Measurements from ENCODE around the gene OR2F2.

OR2F2 gene

GRCh38 chr7:143914938-143915652, 19.9 kb upstream of the OR2F2 start:
- no peak for DNase-seq

DNA sequence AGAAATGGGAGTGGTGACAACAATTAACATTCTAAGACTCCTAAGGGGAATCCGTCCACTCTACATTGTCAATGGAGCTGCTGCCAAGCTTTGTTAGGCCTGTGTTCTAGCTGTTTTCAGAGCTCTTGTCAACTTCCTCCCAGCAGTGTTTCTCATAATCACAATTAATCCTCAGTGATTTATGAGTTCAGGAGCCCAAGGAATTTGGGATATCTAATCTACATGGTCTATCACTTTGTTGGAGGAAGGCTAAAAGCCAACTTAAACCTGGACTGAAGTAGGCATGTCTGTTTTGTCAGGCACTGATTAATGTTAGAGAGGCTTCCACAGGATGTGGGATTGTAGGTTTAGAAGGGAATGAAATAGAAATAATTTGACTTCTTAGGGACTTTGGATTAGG, 10.2 kb upstream of the OR2F2 start:
- no peak for DNase-seq

DNA sequence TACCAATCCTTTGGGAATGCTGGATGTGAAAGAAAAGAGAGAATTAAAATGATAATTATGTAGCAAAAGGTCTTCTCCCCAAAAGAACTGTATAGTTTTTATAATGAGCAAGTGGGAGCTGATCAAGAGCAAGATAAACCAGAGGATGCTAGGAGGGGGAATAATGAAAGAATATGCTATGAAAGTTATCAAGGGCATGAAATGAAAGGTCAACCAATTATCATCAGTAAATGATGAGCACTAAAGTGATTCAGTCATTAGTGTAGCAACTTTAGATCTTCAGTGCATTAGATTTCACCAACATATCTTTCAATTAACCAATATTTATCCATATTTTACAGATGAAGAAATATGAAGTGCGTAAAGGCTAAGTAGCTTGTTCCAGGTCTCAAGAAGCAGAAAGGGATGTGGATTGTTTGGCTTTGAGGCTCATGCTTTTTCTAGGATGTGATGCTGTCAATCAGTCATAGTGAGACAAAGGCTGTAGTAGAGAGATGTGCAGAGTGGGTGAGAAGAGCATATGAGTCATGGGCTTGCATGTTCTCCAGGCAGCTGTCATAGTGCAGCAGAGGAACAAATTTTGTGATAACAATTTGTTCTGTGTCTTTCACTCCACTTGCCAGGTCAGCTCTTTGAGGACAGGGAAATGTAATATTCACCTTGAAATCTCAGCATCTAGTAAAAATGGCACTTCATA, 5.7 kb upstream of the OR2F2 start:
- DNase-seq: peak; percentile 61

DNA sequence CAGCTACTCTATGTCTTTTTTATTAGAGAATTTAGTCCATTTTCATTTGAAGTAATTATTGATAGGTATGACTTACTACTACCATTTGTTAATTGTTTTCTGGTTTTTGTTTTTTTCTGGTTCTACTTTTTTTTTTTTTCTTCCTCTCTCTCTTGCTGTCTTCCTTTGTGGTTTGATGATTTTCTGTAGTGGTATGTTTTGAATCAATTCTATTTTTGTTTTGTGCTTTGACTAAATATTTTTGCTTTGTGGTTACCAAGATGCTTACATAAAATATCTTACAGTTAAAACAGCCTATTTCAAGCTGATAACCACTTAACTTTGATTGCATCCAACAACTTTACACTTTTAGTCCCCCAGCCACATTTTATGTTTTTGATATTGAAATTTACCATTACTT, 3.3 kb upstream of the OR2F2 start:
- peak; percentile 67 for DNase-seq

GRCh38 chr7:143936087-143937009, 1.3 kb downstream of the OR2F2 start:
- peak; percentile 91 for DNase-seq

- no peak for DNase-seq
Measured at GRCh38 chr7:143938379-143939243, 3.6 kb downstream of the OR2F2 start.

- no peak for DNase-seq
Measured at GRCh38 chr7:143945423-143945822, 10.4 kb downstream of the OR2F2 start.

- DNase-seq: no peak
Measured at GRCh38 chr7:143947111-143947510, 12.1 kb downstream of the OR2F2 start.

GRCh38 chr7:143948733-143949132, 13.7 kb downstream of the OR2F2 start:
- no peak for DNase-seq

- DNase-seq: peak; percentile 30
Measured at GRCh38 chr7:143953421-143953820, 18.4 kb downstream of the OR2F2 start.

GRCh38 chr7:143954135-143954534, 19.1 kb downstream of the OR2F2 start:
- DNase-seq: peak; percentile 83

DNA sequence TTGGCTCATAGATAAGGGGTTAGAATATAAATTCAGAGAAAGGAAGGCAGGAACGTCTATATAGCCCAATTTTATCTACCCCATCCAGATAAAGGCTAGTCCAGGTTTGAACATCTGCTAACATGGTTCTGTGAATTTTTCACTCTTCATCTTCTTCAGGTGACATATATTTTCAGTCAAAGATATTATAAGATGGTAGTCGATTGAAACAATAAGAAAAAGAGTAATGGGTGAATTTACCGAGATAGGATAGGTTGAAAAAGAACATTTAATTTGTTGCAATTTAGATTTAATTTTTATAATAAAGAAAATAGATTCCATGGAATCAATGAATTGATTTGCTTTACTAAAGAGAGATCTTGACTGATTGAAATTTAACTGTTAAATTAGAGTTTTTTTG, 19.5 kb downstream of the OR2F2 start, which contains the start of gene OR2F1:
Gene OR2F1 (plus strand): TSS at position 301 of the 400 bp plus-strand sequence. CDS start 5,127 bp downstream, outside the sequence.
- DNase-seq: no peak

- DNase-seq: no peak
Measured at GRCh38 chr7:143958781-143959180, 23.7 kb downstream of the OR2F2 start.

- no peak for DNase-seq
Measured at GRCh38 chr7:143960813-143961610, 26.0 kb downstream of the OR2F2 start.

- DNase-seq: no peak
Measured at GRCh38 chr7:143965280-143965679, 30.2 kb downstream of the OR2F2 start.

DNA sequence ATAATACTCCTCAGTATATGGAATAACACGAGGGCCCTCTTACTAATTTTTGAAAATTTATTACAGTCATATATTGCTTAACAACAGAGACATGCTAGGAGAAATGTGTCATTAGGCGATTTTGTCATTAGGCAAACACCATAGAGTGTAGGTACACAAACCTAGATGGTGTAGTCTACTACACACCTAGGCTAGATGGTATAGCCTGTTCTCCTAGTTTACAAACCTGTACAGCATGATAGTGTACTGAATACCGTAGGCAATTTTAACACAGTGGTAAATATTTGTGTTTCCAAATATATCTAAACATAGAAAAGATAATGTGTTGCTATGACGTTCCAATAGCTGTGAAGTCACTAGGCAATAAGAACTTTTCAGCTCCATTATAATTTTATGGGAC, 32.4 kb downstream of the OR2F2 start:
- no peak for DNase-seq

DNA sequence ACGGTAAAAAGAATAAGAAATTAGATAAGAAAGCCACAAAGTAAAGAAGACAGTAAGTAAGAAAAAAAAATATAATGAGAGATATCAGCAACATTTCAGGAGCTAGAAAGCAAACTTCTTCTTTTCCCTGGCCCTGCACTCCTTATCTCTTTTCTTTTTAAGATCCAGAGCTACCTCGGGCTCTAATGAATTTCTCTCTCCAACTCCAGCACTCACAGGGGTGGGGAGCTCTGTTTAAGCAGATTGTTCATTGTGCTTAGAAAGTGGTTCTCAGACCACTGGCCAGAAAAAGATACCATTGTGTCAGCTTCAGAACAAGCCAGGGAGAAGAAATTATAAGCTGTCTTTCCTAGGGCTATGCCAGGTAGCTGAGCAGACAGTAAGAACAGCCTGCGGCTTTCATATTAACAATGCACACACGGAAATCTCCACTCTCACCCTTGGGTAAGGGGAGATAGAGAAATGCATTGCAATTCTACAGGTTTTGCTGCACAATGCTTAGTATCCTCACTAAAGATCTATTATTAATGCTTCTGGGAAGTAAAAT, 38.9 kb downstream of the OR2F2 start:
- no peak for DNase-seq

DNA sequence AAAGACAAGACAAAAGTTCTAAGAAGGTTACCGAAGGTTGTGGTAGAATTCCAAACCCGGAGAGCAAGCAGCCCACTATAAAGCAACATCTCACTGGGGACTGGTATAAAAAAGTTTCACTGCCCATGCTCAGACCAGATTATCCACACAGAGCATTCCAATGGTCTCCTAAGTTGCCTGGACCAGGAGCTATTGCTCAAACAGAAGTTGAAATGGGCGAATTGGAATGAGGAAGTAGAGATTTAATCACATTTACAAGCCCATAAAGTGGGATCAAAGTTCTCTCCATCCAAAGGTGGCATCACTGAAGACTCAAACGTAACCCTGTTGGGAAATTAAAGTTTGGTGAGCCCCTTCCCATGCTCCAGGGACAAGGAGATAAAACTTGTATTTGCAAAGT, 39.4 kb downstream of the OR2F2 start:
- DNase-seq: peak; percentile 9

DNA sequence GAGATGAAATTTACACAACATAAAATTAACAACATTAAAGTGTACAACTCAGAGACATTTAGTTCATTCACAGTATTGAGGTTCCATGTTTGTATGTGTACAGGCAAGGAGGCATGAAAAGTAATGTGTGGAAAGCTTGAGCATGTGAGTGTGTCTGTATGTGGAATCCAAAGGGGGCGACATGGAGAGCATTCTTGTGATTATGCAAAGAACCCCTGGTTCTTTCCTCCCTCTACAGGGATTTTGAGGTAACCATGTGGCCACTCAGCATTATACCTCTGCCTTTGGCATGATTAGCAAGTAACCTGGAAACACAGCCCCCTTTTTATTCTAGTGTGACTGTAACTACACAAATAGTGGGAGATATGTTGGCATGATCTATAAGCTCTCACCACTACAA, 40.6 kb downstream of the OR2F2 start:
- DNase-seq: peak; percentile 51

- DNase-seq: peak; percentile 35
Measured at GRCh38 chr7:143978585-143978984, 43.6 kb downstream of the OR2F2 start.

DNA sequence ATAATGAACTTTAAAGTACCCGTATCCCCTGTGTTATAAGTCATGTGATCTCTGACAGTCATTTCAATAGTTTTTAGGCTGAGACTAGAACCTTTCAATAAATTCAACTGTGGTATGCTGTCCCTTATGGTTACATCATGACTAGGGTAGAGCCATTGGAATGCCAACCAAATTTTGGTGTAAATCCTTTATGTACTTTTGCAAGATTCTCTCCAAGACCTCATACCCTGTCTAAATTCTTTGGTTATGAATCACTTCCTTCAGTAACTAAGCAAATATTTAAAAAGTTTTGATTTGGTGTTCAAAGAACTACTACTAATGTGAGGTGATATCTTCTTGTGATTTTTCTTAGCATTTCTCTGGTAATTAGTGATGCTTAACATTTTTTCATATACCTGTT, 44.3 kb downstream of the OR2F2 start:
- peak; percentile 89 for DNase-seq

All from HCEC 1CT (cell line).